Gastroesophageal sphincter (tissue), 3 donors: ENCODE measurements around the gene FOXO6.

Experiments used
- EP300 ChIP-seq: sonication (generic); formaldehyde crosslinking; IDR thresholded peaks from one replicate; pipeline ENCODE4 v1.6.1; 2017; ENCODE audit warnings: antibody characterized with exemption, mild to moderate bottlenecking
- POLR2A ChIP-seq, 2 donors: fragments of 450-650 bp; IDR thresholded peaks; one replicate each; pipeline ENCODE4 v1.6.1; 2017; ENCODE audit warnings: antibody characterized with exemption in 2 of 2, mild to moderate bottlenecking in 2 of 2, moderate library complexity in 1 of 2
- POLR2AphosphoS5 ChIP-seq: sonication (generic); formaldehyde crosslinking; IDR thresholded peaks from one replicate; pipeline ENCODE4 v1.6.1; 2017; ENCODE audit warnings: antibody characterized with exemption
- TF ChIP-seq, protein P1 (sequence below), 4 experiments: fragments of 200-600 bp in 2 of 4; fragments of 450-650 bp in 2 of 4; sonication (generic) in 1 of 4; IDR thresholded peaks; one replicate each; pipeline ENCODE4 v1.5.1; 2017 to 2019; ENCODE audit warnings: antibody characterized with exemption in 4 of 4, mild to moderate bottlenecking in 2 of 4, moderate library complexity in 2 of 4

GRCh38 chr1:41397753-41398330, 36.6 kb downstream of the FOXO6 start:
- TF ChIP-seq, protein P1, sequence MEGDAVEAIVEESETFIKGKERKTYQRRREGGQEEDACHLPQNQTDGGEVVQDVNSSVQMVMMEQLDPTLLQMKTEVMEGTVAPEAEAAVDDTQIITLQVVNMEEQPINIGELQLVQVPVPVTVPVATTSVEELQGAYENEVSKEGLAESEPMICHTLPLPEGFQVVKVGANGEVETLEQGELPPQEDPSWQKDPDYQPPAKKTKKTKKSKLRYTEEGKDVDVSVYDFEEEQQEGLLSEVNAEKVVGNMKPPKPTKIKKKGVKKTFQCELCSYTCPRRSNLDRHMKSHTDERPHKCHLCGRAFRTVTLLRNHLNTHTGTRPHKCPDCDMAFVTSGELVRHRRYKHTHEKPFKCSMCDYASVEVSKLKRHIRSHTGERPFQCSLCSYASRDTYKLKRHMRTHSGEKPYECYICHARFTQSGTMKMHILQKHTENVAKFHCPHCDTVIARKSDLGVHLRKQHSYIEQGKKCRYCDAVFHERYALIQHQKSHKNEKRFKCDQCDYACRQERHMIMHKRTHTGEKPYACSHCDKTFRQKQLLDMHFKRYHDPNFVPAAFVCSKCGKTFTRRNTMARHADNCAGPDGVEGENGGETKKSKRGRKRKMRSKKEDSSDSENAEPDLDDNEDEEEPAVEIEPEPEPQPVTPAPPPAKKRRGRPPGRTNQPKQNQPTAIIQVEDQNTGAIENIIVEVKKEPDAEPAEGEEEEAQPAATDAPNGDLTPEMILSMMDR (IDR thresholded peaks at IDR 0.05), result no peak
- TF ChIP-seq POLR2AphosphoS5 (no peak), EP300 (no peak), POLR2A (IDR thresholded peaks at IDR 0.05) (no peak)
